ENCODE data around the gene CRACR2A. TPM values are rescaled to one million over a fixed set of nuclear protein-coding genes. Genes with fewer than 3 reads are reported as not detected.

CRACR2A gene
- total and polyA plus RNA-seq, 2 donors, result 7.3 to 9.4 TPM

GRCh38 chr12:3615862-3616261 is 137.0 kb downstream of the CRACR2A start:
- 95% methylated on average over 5 of the region's 5 CpGs for WGBS
- Histone ChIP-seq H3K36me3 (ENCODE audit: control insufficient read depth in 2 of 2, insufficient read depth in 2 of 2, low read length in 1 of 2) (peaks cover 26 to 32% of the 10 kb centered on the region in 2 donors), H3K9me3 (ENCODE audit: control insufficient read depth in 2 of 2, insufficient read depth in 1 of 2, low read length in 1 of 2) (no peaks in the 10 kb centered on the region), H3K4me1 (ENCODE audit: control insufficient read depth in 2 of 2, insufficient read depth in 2 of 2, low read length in 2 of 2) (no peaks in the 10 kb centered on the region), H3K4me3 (ENCODE audit: low read length in 2 of 2) (no peak overlapping the region), H3K27ac (ENCODE audit: low read depth in 1 of 2, low read length in 1 of 2) (no peak overlapping the region), H3K27me3 (ENCODE audit: control insufficient read depth in 2 of 2, insufficient read depth in 1 of 2, low read length in 1 of 2) (no peaks in the 10 kb centered on the region)
- no peak for DNase-seq (ENCODE audit: low read depth in 6 of 9, low spot score in 9 of 9)

- H3K36me3 ChIP-seq (ENCODE audit: control insufficient read depth in 2 of 2, insufficient read depth in 2 of 2, low read length in 1 of 2), result peaks cover 26 to 32% of the 10 kb centered on the region in 2 donors
- H3K9me3 ChIP-seq (ENCODE audit: control insufficient read depth in 2 of 2, insufficient read depth in 1 of 2, low read length in 1 of 2), result no peaks in the 10 kb centered on the region
- H3K4me3 ChIP-seq (ENCODE audit: low read length in 2 of 2), result no peak overlapping the region
- WGBS, result 93% methylated on average over 16 of the region's 16 CpGs
- H3K27ac ChIP-seq (ENCODE audit: low read depth in 1 of 2, low read length in 1 of 2), result peak overlapping the region in 1 of 2 donors; percentile 15
- H3K4me1 ChIP-seq (ENCODE audit: control insufficient read depth in 2 of 2, insufficient read depth in 2 of 2, low read length in 2 of 2), result no peaks in the 10 kb centered on the region
- no peaks in the 10 kb centered on the region for H3K27me3 ChIP-seq (ENCODE audit: control insufficient read depth in 2 of 2, insufficient read depth in 1 of 2, low read length in 1 of 2)
- no peak for DNase-seq (ENCODE audit: low read depth in 6 of 9, low spot score in 9 of 9)
Measured at GRCh38 chr12:3614806-3615466, 138.0 kb downstream of the CRACR2A start.

- Histone ChIP-seq H3K9me3 (ENCODE audit: control insufficient read depth in 2 of 2, insufficient read depth in 1 of 2, low read length in 1 of 2) (no peaks in the 10 kb centered on the region), H3K27me3 (ENCODE audit: control insufficient read depth in 2 of 2, insufficient read depth in 1 of 2, low read length in 1 of 2) (no peaks in the 10 kb centered on the region), H3K36me3 (ENCODE audit: control insufficient read depth in 2 of 2, insufficient read depth in 2 of 2, low read length in 1 of 2) (peaks cover 18 to 26% of the 10 kb centered on the region in 2 donors), H3K4me3 (ENCODE audit: low read length in 2 of 2) (no peak overlapping the region), H3K27ac (ENCODE audit: low read depth in 1 of 2, low read length in 1 of 2) (no peak overlapping the region), H3K4me1 (ENCODE audit: control insufficient read depth in 2 of 2, insufficient read depth in 2 of 2, low read length in 2 of 2) (no peaks in the 10 kb centered on the region)
- 97% methylated on average over 13 of the region's 13 CpGs for WGBS
- no peak for DNase-seq (ENCODE audit: low read depth in 6 of 9, low spot score in 9 of 9)
Measured at GRCh38 chr12:3613641-3614395, 139.1 kb downstream of the CRACR2A start.

GRCh38 chr12:3611860-3612703 is 140.8 kb downstream of the CRACR2A start:
- H3K27ac ChIP-seq (ENCODE audit: low read depth in 1 of 2, low read length in 1 of 2), result no peak overlapping the region
- DNase-seq (ENCODE audit: low read depth in 6 of 9, low spot score in 9 of 9), result no peak

GRCh38 chr12:3607821-3608220 is 145.1 kb downstream of the CRACR2A start:
- Histone ChIP-seq H3K27ac (ENCODE audit: low read depth in 1 of 2, low read length in 1 of 2) (no peak overlapping the region), H3K9me3 (ENCODE audit: control insufficient read depth in 2 of 2, insufficient read depth in 1 of 2, low read length in 1 of 2) (no peaks in the 10 kb centered on the region), H3K27me3 (ENCODE audit: control insufficient read depth in 2 of 2, insufficient read depth in 1 of 2, low read length in 1 of 2) (peaks cover 0 to 23% of the 10 kb centered on the region in 2 donors), H3K4me1 (ENCODE audit: control insufficient read depth in 2 of 2, insufficient read depth in 2 of 2, low read length in 2 of 2) (peaks cover 0 to 2% of the 10 kb centered on the region in 2 donors), H3K36me3 (ENCODE audit: control insufficient read depth in 2 of 2, insufficient read depth in 2 of 2, low read length in 1 of 2) (no peaks in the 10 kb centered on the region), H3K4me3 (ENCODE audit: low read length in 2 of 2) (no peak overlapping the region)
- DNase-seq (ENCODE audit: low read depth in 6 of 9, low spot score in 9 of 9), result no peak
- WGBS, result over 99% methylated on average over 4 of the region's 4 CpGs

More at GRCh38 chr12:3611860-3612703, 140.8 kb downstream of the CRACR2A start:
- no peaks in the 10 kb centered on the region for H3K4me1 ChIP-seq (ENCODE audit: control insufficient read depth in 2 of 2, insufficient read depth in 2 of 2, low read length in 2 of 2)
- no peak overlapping the region for H3K4me3 ChIP-seq (ENCODE audit: low read length in 2 of 2)
- WGBS, result 92% methylated on average over 8 of the region's 8 CpGs
- H3K27me3 ChIP-seq (ENCODE audit: control insufficient read depth in 2 of 2, insufficient read depth in 1 of 2, low read length in 1 of 2), result no peaks in the 10 kb centered on the region
- no peaks in the 10 kb centered on the region for H3K9me3 ChIP-seq (ENCODE audit: control insufficient read depth in 2 of 2, insufficient read depth in 1 of 2, low read length in 1 of 2)
- peaks cover 16 to 23% of the 10 kb centered on the region in 2 donors for H3K36me3 ChIP-seq (ENCODE audit: control insufficient read depth in 2 of 2, insufficient read depth in 2 of 2, low read length in 1 of 2)

GRCh38 chr12:3607039-3607720 is 145.7 kb downstream of the CRACR2A start:
- Histone ChIP-seq H3K9me3 (ENCODE audit: control insufficient read depth in 2 of 2, insufficient read depth in 1 of 2, low read length in 1 of 2) (no peaks in the 10 kb centered on the region), H3K4me3 (ENCODE audit: low read length in 2 of 2) (no peak overlapping the region), H3K4me1 (ENCODE audit: control insufficient read depth in 2 of 2, insufficient read depth in 2 of 2, low read length in 2 of 2) (peaks cover 0 to 2% of the 10 kb centered on the region in 2 donors), H3K36me3 (ENCODE audit: control insufficient read depth in 2 of 2, insufficient read depth in 2 of 2, low read length in 1 of 2) (no peaks in the 10 kb centered on the region), H3K27ac (ENCODE audit: low read depth in 1 of 2, low read length in 1 of 2) (no peak overlapping the region), H3K27me3 (ENCODE audit: control insufficient read depth in 2 of 2, insufficient read depth in 1 of 2, low read length in 1 of 2) (peaks cover 0 to 29% of the 10 kb centered on the region in 2 donors)
- 95% methylated on average over 9 of the region's 9 CpGs for WGBS
- DNase-seq (ENCODE audit: low read depth in 6 of 9, low spot score in 9 of 9), result no peak

GRCh38 chr12:3606128-3606527 is 146.8 kb downstream of the CRACR2A start:
- Histone ChIP-seq H3K4me1 (ENCODE audit: control insufficient read depth in 2 of 2, insufficient read depth in 2 of 2, low read length in 2 of 2) (peaks cover 0 to 2% of the 10 kb centered on the region in 2 donors), H3K36me3 (ENCODE audit: control insufficient read depth in 2 of 2, insufficient read depth in 2 of 2, low read length in 1 of 2) (no peaks in the 10 kb centered on the region), H3K9me3 (ENCODE audit: control insufficient read depth in 2 of 2, insufficient read depth in 1 of 2, low read length in 1 of 2) (no peaks in the 10 kb centered on the region), H3K27ac (ENCODE audit: low read depth in 1 of 2, low read length in 1 of 2) (no peak overlapping the region), H3K4me3 (ENCODE audit: low read length in 2 of 2) (no peak overlapping the region), H3K27me3 (ENCODE audit: control insufficient read depth in 2 of 2, insufficient read depth in 1 of 2, low read length in 1 of 2) (peaks cover 0 to 37% of the 10 kb centered on the region in 2 donors)
- no peak for DNase-seq (ENCODE audit: low read depth in 6 of 9, low spot score in 9 of 9)
- 82% methylated on average over 10 of the region's 10 CpGs for WGBS

GRCh38 chr12:3605692-3606091 is 147.2 kb downstream of the CRACR2A start:
- peaks cover 0 to 2% of the 10 kb centered on the region in 2 donors for H3K4me1 ChIP-seq (ENCODE audit: control insufficient read depth in 2 of 2, insufficient read depth in 2 of 2, low read length in 2 of 2)
- H3K9me3 ChIP-seq (ENCODE audit: control insufficient read depth in 2 of 2, insufficient read depth in 1 of 2, low read length in 1 of 2), result no peaks in the 10 kb centered on the region
- H3K27me3 ChIP-seq (ENCODE audit: control insufficient read depth in 2 of 2, insufficient read depth in 1 of 2, low read length in 1 of 2), result peaks cover 0 to 41% of the 10 kb centered on the region in 2 donors
- no peak overlapping the region for H3K4me3 ChIP-seq (ENCODE audit: low read length in 2 of 2)
- 88% methylated on average over 6 of the region's 6 CpGs for WGBS
- no peak overlapping the region for H3K27ac ChIP-seq (ENCODE audit: low read depth in 1 of 2, low read length in 1 of 2)
- DNase-seq (ENCODE audit: low read depth in 6 of 9, low spot score in 9 of 9), result no peak
- no peaks in the 10 kb centered on the region for H3K36me3 ChIP-seq (ENCODE audit: control insufficient read depth in 2 of 2, insufficient read depth in 2 of 2, low read length in 1 of 2)
